Stimulated activated effector memory CD8-positive, alpha-beta T cell treated with anti-CD3 and anti-CD28 coated beads, Interleukin-12 subunit alpha, Interleukin-12 subunit beta, amount 100 ng/mL, for 72 hours (primary cell): Measurements from ENCODE around the gene NOP56.

Experiments
- ATAC-seq: fragments of 150-1000 bp; cut with Tn5 transposase; 2 replicates; pipeline ENCODE4 v1.10.0; 2021
- DNase-seq, 2 donors: peaks; one replicate each; pipeline ENCODE4 v3.0.0; 2021 to 2022; ENCODE audit warnings: low spot score in 2 of 2
- H3K27ac Mint-ChIP-seq: one replicate; pipeline ENCODE4 v1.8.0; 2022; ENCODE audit warnings: mild to moderate bottlenecking, mixed read lengths
- H3K36me3 Mint-ChIP-seq: one replicate; pipeline ENCODE4 v1.8.0; 2022; ENCODE audit warnings: mild to moderate bottlenecking, mixed read lengths
- H3K4me1 Mint-ChIP-seq: one replicate; pipeline ENCODE4 v1.8.0; 2022; ENCODE audit warnings: mixed read lengths
- H3K4me3 Mint-ChIP-seq: one replicate; pipeline ENCODE4 v1.8.0; 2022; ENCODE audit warnings: mild to moderate bottlenecking, mixed read lengths
- H3K9me3 Mint-ChIP-seq: one replicate; pipeline ENCODE4 v1.8.0; 2022; ENCODE audit warnings: mixed read lengths

NOP56 gene

GRCh38 chr20:2699775-2700413, 47.5 kb downstream of the NOP56 start:
- H3K27ac Mint-ChIP-seq = no peak overlapping the region

GRCh38 chr20:2700913-2701620, 48.6 kb downstream of the NOP56 start:
- DNase-seq (no peak), ATAC-seq (no peak)
- Mint-ChIP-seq H3K27ac (no peak overlapping the region), H3K36me3 (no peaks in the 10 kb centered on the region), H3K4me3 (no peak overlapping the region), H3K4me1 (peaks cover 2% of the 10 kb centered on the region), H3K9me3 (no peaks in the 10 kb centered on the region)

More at GRCh38 chr20:2699775-2700413, 47.5 kb downstream of the NOP56 start:
- H3K36me3 Mint-ChIP-seq = no peaks in the 10 kb centered on the region
- DNase-seq = peak in 1 of 2 donors; percentile 45
- no peak for ATAC-seq
- H3K9me3 Mint-ChIP-seq = no peaks in the 10 kb centered on the region
- H3K4me3 Mint-ChIP-seq = no peak overlapping the region
- no peaks in the 10 kb centered on the region for H3K4me1 Mint-ChIP-seq

GRCh38 chr20:2701671-2702081, 49.2 kb downstream of the NOP56 start:
- H3K4me1 Mint-ChIP-seq = peaks cover 8% of the 10 kb centered on the region
- H3K4me3 Mint-ChIP-seq = no peak overlapping the region
- no peak for ATAC-seq
- peak in 1 of 2 donors; percentile 36 for DNase-seq
- no peaks in the 10 kb centered on the region for H3K9me3 Mint-ChIP-seq
- H3K36me3 Mint-ChIP-seq = no peaks in the 10 kb centered on the region
- H3K27ac Mint-ChIP-seq = no peak overlapping the region

GRCh38 chr20:2703716-2704475, 51.5 kb downstream of the NOP56 start:
- peaks cover 16% of the 10 kb centered on the region for H3K4me1 Mint-ChIP-seq
- DNase-seq (peak in 1 of 2 donors; percentile 43), ATAC-seq (no peak)
- H3K27ac Mint-ChIP-seq = no peak overlapping the region
- H3K36me3 Mint-ChIP-seq = no peaks in the 10 kb centered on the region
- no peak overlapping the region for H3K4me3 Mint-ChIP-seq
- no peaks in the 10 kb centered on the region for H3K9me3 Mint-ChIP-seq

- H3K36me3 Mint-ChIP-seq = no peaks in the 10 kb centered on the region
- no peak for ATAC-seq
- no peak overlapping the region for H3K4me3 Mint-ChIP-seq
These were observed 53.7 kb downstream of the NOP56 start for GRCh38 chr20:2705931-2706645.

GRCh38 chr20:2706688-2707352, 54.4 kb downstream of the NOP56 start:
- Mint-ChIP-seq H3K4me1 (peaks cover 16% of the 10 kb centered on the region), H3K27ac (peak overlapping the region; percentile 7), H3K4me3 (no peak overlapping the region), H3K36me3 (no peaks in the 10 kb centered on the region), H3K9me3 (no peaks in the 10 kb centered on the region)
- DNase-seq (peak in 1 of 2 donors; percentile 53), ATAC-seq (peak; percentile 60)

More at GRCh38 chr20:2705931-2706645, 53.7 kb downstream of the NOP56 start:
- Mint-ChIP-seq H3K27ac (peak overlapping the region; percentile 7), H3K9me3 (no peaks in the 10 kb centered on the region), H3K4me1 (peaks cover 16% of the 10 kb centered on the region)
- DNase-seq = peak in 1 of 2 donors; percentile 46

GRCh38 chr20:2707353-2708072, 55.1 kb downstream of the NOP56 start:
- no peak overlapping the region for H3K4me3 Mint-ChIP-seq
- peak overlapping the region; percentile 7 for H3K27ac Mint-ChIP-seq
- H3K36me3 Mint-ChIP-seq = no peaks in the 10 kb centered on the region
- DNase-seq (peak in 1 of 2 donors; percentile 47), ATAC-seq (no peak)
- no peaks in the 10 kb centered on the region for H3K9me3 Mint-ChIP-seq
- peaks cover 16% of the 10 kb centered on the region for H3K4me1 Mint-ChIP-seq
